ENCODE results near the gene CD300LF.

Gene CD300LF

GRCh38 chr17:74729368-74729767 is 16.6 kb upstream of the CD300LF start:
- DNase-seq = no peak

- DNase-seq = no peak
Measured at GRCh38 chr17:74728702-74729075, 16.0 kb upstream of the CD300LF start.

GRCh38 chr17:74728033-74728701 is 15.4 kb upstream of the CD300LF start:
- DNase-seq = no peak

- DNase-seq = no peak
Measured at GRCh38 chr17:74725111-74725510, 12.4 kb upstream of the CD300LF start.

GRCh38 chr17:74723891-74724290 is 11.2 kb upstream of the CD300LF start:
- DNase-seq = no peak

- no peak for DNase-seq
Measured at GRCh38 chr17:74722782-74723181, 10.1 kb upstream of the CD300LF start.

- no peak for DNase-seq
Measured at GRCh38 chr17:74720506-74720905, 7.8 kb upstream of the CD300LF start.

GRCh38 chr17:74715144-74715543 is 2.4 kb upstream of the CD300LF start:
- no peak for DNase-seq

- DNase-seq = no peak
Measured at GRCh38 chr17:74713171-74713755, 540 bp upstream of the CD300LF start.

- no peak for DNase-seq
Measured at GRCh38 chr17:74712301-74712700, 422 bp downstream of the CD300LF start.

- no peak for DNase-seq
Measured at GRCh38 chr17:74711058-74711824, 1.5 kb downstream of the CD300LF start.

GRCh38 chr17:74704544-74704943 is 8.2 kb downstream of the CD300LF start:
- no peak for DNase-seq

GRCh38 chr17:74703311-74703710 is 9.4 kb downstream of the CD300LF start:
- DNase-seq = no peak

- DNase-seq = no peak
Measured at GRCh38 chr17:74702116-74702871, 10.4 kb downstream of the CD300LF start.

- no peak for DNase-seq
Measured at GRCh38 chr17:74699236-74699635, 13.5 kb downstream of the CD300LF start.

GRCh38 chr17:74698069-74698468 is 14.7 kb downstream of the CD300LF start:
- no peak for DNase-seq

GRCh38 chr17:74697515-74697914 is 15.2 kb downstream of the CD300LF start:
- no peak for DNase-seq

- no peak for DNase-seq
Measured at GRCh38 chr17:74695629-74696028, 17.1 kb downstream of the CD300LF start.

- DNase-seq = no peak
Measured at GRCh38 chr17:74694081-74694480, 18.6 kb downstream of the CD300LF start.

GRCh38 chr17:74691151-74691550 is 21.6 kb downstream of the CD300LF start:
- DNase-seq = no peak

GRCh38 chr17:74690409-74690825 is 22.3 kb downstream of the CD300LF start:
- no peak for DNase-seq

GRCh38 chr17:74687886-74688285 is 24.8 kb downstream of the CD300LF start:
- no peak for DNase-seq

- DNase-seq = no peak
Measured at GRCh38 chr17:74686761-74687160, 26.0 kb downstream of the CD300LF start.
